Neuronal stem cell (in vitro differentiated cells): ENCODE measurements around the gene TMED3.
A peak's percentile ranks its signal among the peaks of the same experiment; 100 is the strongest.

Source experiments
- DNase-seq: peaks from one replicate; pipeline ENCODE4 v3.0.0-alpha.2; 2013; ENCODE audit warnings: low spot score
- H2AFZ ChIP-seq: one replicate; pipeline ENCODE4 v1.6.1; 2013; ENCODE audit warnings: mild to moderate bottlenecking, low read length, inconsistent platforms
- H2AK5ac ChIP-seq: 2 replicates; pipeline ENCODE4 v1.6.1; 2013; ENCODE audit warnings: low read depth, mild to moderate bottlenecking, inconsistent platforms, low read length, moderate library complexity, mixed read lengths
- H2BK120ac ChIP-seq: 2 replicates; pipeline ENCODE4 v1.6.1; 2013; ENCODE audit warnings: low read depth, mild to moderate bottlenecking, inconsistent platforms, low read length, moderate library complexity, mixed read lengths
- H2BK12ac ChIP-seq: one replicate; pipeline ENCODE4 v1.6.1; 2013; ENCODE audit warnings: low read length, inconsistent platforms
- H2BK15ac ChIP-seq: 2 replicates; pipeline ENCODE4 v1.6.1; 2013; ENCODE audit warnings: mild to moderate bottlenecking, low read length, inconsistent platforms, mixed read lengths
- H2BK5ac ChIP-seq: one replicate; pipeline ENCODE4 v1.6.1; 2013; ENCODE audit warnings: inconsistent platforms, mild to moderate bottlenecking, low read length, moderate library complexity
- H3K14ac ChIP-seq: one replicate; pipeline ENCODE4 v1.6.1; 2013; ENCODE audit warnings: low read length, inconsistent platforms
- H3K18ac ChIP-seq: 2 replicates; pipeline ENCODE4 v1.6.1; 2013; ENCODE audit warnings: low read length, inconsistent platforms
- H3K23ac ChIP-seq: 2 replicates; pipeline ENCODE4 v1.6.1; 2013; ENCODE audit warnings: low read depth, mild to moderate bottlenecking, mixed read lengths, low read length, inconsistent platforms; ENCODE audit not compliant: poor library complexity
- H3K27ac ChIP-seq: replicated peaks from 3 replicates; pipeline ENCODE4 v1.5.1; 2013; ENCODE audit warnings: low read length, inconsistent platforms
- H3K27me3 ChIP-seq, 3 experiments: 2 replicates each; pipeline ENCODE4 v1.6.1; 2013; ENCODE audit warnings: low read length in 3 of 3, mild to moderate bottlenecking in 2 of 3, inconsistent platforms in 1 of 3, low read depth in 1 of 3, mixed read lengths in 1 of 3, moderate library complexity in 1 of 3; ENCODE audit not compliant: control insufficient read depth in 3 of 3, insufficient read depth in 3 of 3
- H3K36me3 ChIP-seq, 2 donors: replicated peaks in 1 of 2; 2 replicates each; pipeline ENCODE4 v1.6.1; 2013; ENCODE audit warnings: low read length in 2 of 2; ENCODE audit not compliant: control insufficient read depth in 2 of 2, insufficient read depth in 2 of 2
- H3K4ac ChIP-seq: 2 replicates; pipeline ENCODE4 v1.6.1; 2013; ENCODE audit warnings: inconsistent platforms, mild to moderate bottlenecking, low read length, moderate library complexity
- H3K4me1 ChIP-seq, 2 donors: 1 replicate in 1 of 2; 2 replicates in 1 of 2; pipeline ENCODE4 v1.6.1; 2013; ENCODE audit warnings: low read length in 2 of 2, low read depth in 1 of 2; ENCODE audit not compliant: control insufficient read depth in 2 of 2, insufficient read depth in 1 of 2
- H3K4me2 ChIP-seq: one replicate; pipeline ENCODE4 v1.6.1; 2013; ENCODE audit warnings: mild to moderate bottlenecking, low read length, inconsistent platforms; ENCODE audit not compliant: insufficient read depth, poor library complexity, severe bottlenecking
- H3K4me3 ChIP-seq, 2 donors: 2 replicates each; pipeline ENCODE4 v1.5.1; 2013; ENCODE audit warnings: low read length in 2 of 2, mild to moderate bottlenecking in 2 of 2, inconsistent platforms in 1 of 2, moderate library complexity in 1 of 2
- H3K79me1 ChIP-seq: one replicate; pipeline ENCODE4 v1.6.1; 2013; ENCODE audit warnings: low read depth, mild to moderate bottlenecking, inconsistent platforms, low read length, moderate library complexity
- H3K9ac ChIP-seq: one replicate; pipeline ENCODE4 v1.6.1; 2013; ENCODE audit warnings: mild to moderate bottlenecking, low read depth, low read length, inconsistent platforms; ENCODE audit not compliant: poor library complexity
- H3K9me3 ChIP-seq, 2 donors: replicated peaks in 1 of 2; 2 replicates each; pipeline versions ENCODE3 to v1.6.1; 2013; ENCODE audit warnings: low read length in 2 of 2, mild to moderate bottlenecking in 2 of 2, inconsistent platforms in 1 of 2, low read depth in 1 of 2, mixed read lengths in 1 of 2, moderate library complexity in 1 of 2; ENCODE audit not compliant: control insufficient read depth in 2 of 2, insufficient read depth in 1 of 2
- H4K8ac ChIP-seq: one replicate; pipeline ENCODE4 v1.6.1; 2013; ENCODE audit warnings: low read depth, mild to moderate bottlenecking, inconsistent platforms, low read length, moderate library complexity
- H4K91ac ChIP-seq: one replicate; pipeline ENCODE4 v1.6.1; 2013; ENCODE audit warnings: low read length, low read depth, mild to moderate bottlenecking, inconsistent platforms; ENCODE audit not compliant: poor library complexity
- WGBS, 2 donors: extraction: QIAGEN DNeasy Blood & Tissue Kit; methylation state at CpG; one replicate each; pipeline ENCODE4 v1.1.7; 2013; ENCODE audit warnings: missing lambda C conversion rate in 2 of 2, mixed read lengths in 1 of 2; ENCODE audit not compliant: insufficient read length in 2 of 2, insufficient replicate concordance in 1 of 2; ENCODE audit errors: extremely low coverage in 2 of 2; 5-methylcytosine and 5-hydroxymethylcytosine counted together

The TMED3 gene

GRCh38 chr15:79352206-79352605 lies 41.3 kb downstream of the TMED3 start:
- no peak overlapping the region for H3K23ac ChIP-seq
- no peaks in the 10 kb centered on the region for H3K27me3 ChIP-seq
- H3K4me3 ChIP-seq: no peak overlapping the region
- no peak overlapping the region for H2BK120ac ChIP-seq
- H3K9me3 ChIP-seq: no peaks in the 10 kb centered on the region
- WGBS, 2 donors: no CpG with 5 or more reads among the region's 1 CpG
- H3K9ac ChIP-seq: no peak overlapping the region
- H3K4ac ChIP-seq: no peak overlapping the region
- no peak overlapping the region for H4K91ac ChIP-seq
- no peak overlapping the region for H2AK5ac ChIP-seq
- no peaks in the 10 kb centered on the region for H3K36me3 ChIP-seq
- no peak overlapping the region for H2BK5ac ChIP-seq
- DNase-seq: no peak
- no peak overlapping the region for H3K27ac ChIP-seq
- H3K4me2 ChIP-seq: no peak overlapping the region
- no peaks in the 10 kb centered on the region for H3K79me1 ChIP-seq
- H2BK12ac ChIP-seq: no peak overlapping the region
- no peak overlapping the region for H2BK15ac ChIP-seq
- H3K14ac ChIP-seq: no peak overlapping the region
- no peak overlapping the region for H3K18ac ChIP-seq
- peaks cover 0 to 2% of the 10 kb centered on the region in 2 donors for H3K4me1 ChIP-seq
- H2AFZ ChIP-seq: no peak overlapping the region
- no peak overlapping the region for H4K8ac ChIP-seq

DNA sequence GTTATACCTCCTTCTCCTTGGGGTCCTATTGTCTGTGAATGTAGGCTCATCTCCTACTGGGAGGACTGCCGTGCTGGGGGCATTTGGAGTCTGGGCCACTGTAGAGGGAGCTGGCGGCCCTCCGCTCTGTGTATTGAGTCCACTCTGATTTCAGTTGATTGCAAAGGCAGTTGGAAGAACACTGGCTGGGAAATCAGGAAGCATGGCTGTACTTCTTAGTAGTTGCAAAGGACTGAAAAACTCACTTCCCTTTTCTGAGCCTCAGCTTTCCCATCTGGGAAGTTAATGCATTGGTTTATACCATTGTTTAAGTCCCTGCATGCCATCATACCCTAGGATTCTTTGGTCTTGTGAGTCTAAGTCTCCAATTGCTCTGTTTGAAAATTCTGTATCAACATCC lies 46.7 kb downstream of the TMED3 start:
- H3K27ac ChIP-seq: no peak overlapping the region

GRCh38 chr15:79358069-79358468 lies 47.2 kb downstream of the TMED3 start:
- Histone ChIP-seq H3K4me1 (no peaks in the 10 kb centered on the region), H3K23ac (no peak overlapping the region), H2BK15ac (no peak overlapping the region), H3K27ac (no peak overlapping the region), H4K8ac (no peak overlapping the region), H2BK120ac (no peak overlapping the region), H3K9ac (no peak overlapping the region), H4K91ac (no peak overlapping the region), H3K27me3 (no peaks in the 10 kb centered on the region), H3K4me2 (no peak overlapping the region), H3K4me3 (no peak overlapping the region), H3K79me1 (no peaks in the 10 kb centered on the region), H2BK12ac (no peak overlapping the region), H3K36me3 (no peaks in the 10 kb centered on the region), H3K9me3 (no peaks in the 10 kb centered on the region), H3K4ac (no peak overlapping the region), H2AK5ac (no peak overlapping the region), H3K18ac (no peak overlapping the region), H2AFZ (no peak overlapping the region), H2BK5ac (no peak overlapping the region), H3K14ac (no peak overlapping the region)
- no peak for DNase-seq
- WGBS, 2 donors: no CpG with 5 or more reads among the region's 3 CpGs

More for the DNA sequence above, 46.7 kb downstream of the TMED3 start:
- no peak overlapping the region for H3K4ac ChIP-seq
- H3K27me3 ChIP-seq: no peaks in the 10 kb centered on the region
- no peaks in the 10 kb centered on the region for H3K9me3 ChIP-seq
- H3K79me1 ChIP-seq: no peaks in the 10 kb centered on the region
- no peak overlapping the region for H3K18ac ChIP-seq
- H2AK5ac ChIP-seq: no peak overlapping the region
- no peak overlapping the region for H2BK5ac ChIP-seq
- no CpG with 5 or more reads among the region's 3 CpGs for WGBS, 2 donors
- no peaks in the 10 kb centered on the region for H3K4me1 ChIP-seq
- H3K14ac ChIP-seq: no peak overlapping the region
- no peaks in the 10 kb centered on the region for H3K36me3 ChIP-seq
- H2BK12ac ChIP-seq: no peak overlapping the region
- H3K9ac ChIP-seq: no peak overlapping the region
- no peak overlapping the region for H2BK15ac ChIP-seq
- no peak overlapping the region for H3K4me2 ChIP-seq
- no peak overlapping the region for H3K4me3 ChIP-seq
- no peak for DNase-seq
- no peak overlapping the region for H2AFZ ChIP-seq
- H2BK120ac ChIP-seq: no peak overlapping the region
- no peak overlapping the region for H4K8ac ChIP-seq
- no peak overlapping the region for H3K23ac ChIP-seq
- no peak overlapping the region for H4K91ac ChIP-seq

DNA sequence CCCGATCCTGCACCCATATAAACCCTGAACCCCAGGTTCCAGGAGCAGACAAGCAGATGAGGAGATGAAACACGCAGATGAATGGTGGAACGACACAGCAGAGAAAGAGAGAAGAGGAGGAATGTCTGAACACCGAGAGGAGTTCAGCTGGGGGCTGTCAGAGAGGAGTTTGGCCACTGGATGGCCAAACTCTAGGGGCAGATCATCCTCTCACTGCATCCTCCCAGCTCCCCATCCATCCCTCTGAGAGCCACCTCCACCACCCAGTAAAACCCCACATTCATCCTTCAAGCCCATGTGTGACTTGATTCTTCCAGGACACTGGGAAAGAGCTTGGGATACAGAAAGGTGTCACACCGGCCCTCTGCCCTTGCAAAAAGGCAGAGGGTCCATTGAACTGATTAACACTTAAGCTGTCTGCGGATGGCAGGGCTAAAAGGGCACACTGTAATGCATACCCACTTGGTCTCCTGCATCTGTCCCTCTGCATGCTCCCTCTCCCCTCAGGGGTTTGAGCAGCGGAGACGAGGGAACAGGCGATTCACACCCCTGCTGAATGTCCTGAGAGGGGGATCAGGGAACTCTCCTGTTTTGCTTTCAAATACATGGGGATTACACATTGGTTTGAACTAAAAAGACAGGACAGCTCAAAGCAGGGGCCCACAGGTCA lies 53.8 kb downstream of the TMED3 start:
- Histone ChIP-seq H4K8ac (no peak overlapping the region), H3K27ac (no peak overlapping the region), H2AFZ (no peak overlapping the region), H3K23ac (no peak overlapping the region), H3K4me1 (peaks cover 0 to 5% of the 10 kb centered on the region in 2 donors), H2AK5ac (no peak overlapping the region), H2BK5ac (no peak overlapping the region), H3K9ac (no peak overlapping the region), H3K36me3 (no peaks in the 10 kb centered on the region), H3K27me3 (no peaks in the 10 kb centered on the region), H3K4me3 (no peak overlapping the region), H2BK15ac (no peak overlapping the region), H3K4ac (no peak overlapping the region), H4K91ac (no peak overlapping the region), H3K18ac (peak overlapping the region; percentile 46), H3K9me3 (peaks cover 0 to 9% of the 10 kb centered on the region in 2 donors), H3K14ac (no peak overlapping the region), H3K79me1 (no peaks in the 10 kb centered on the region), H2BK12ac (no peak overlapping the region), H2BK120ac (no peak overlapping the region), H3K4me2 (no peak overlapping the region)
- WGBS, 2 donors: no CpG with 5 or more reads among the region's 9 CpGs
- DNase-seq: no peak
